Esophagus (tissue), 2 donors: ENCODE measurements around the gene IBTK. TPM values are rescaled to one million over a fixed set of nuclear protein-coding genes. Genes with fewer than 3 reads are reported as not detected.

Source experiments
- H3K27ac ChIP-seq, 2 donors: one replicate each; pipeline ENCODE4 v1.5.1; 2013; ENCODE audit warnings: low read depth in 2 of 2, mild to moderate bottlenecking in 2 of 2, inconsistent platforms in 1 of 2, low read length in 1 of 2, moderate library complexity in 1 of 2
- H3K27me3 ChIP-seq, 2 donors: one replicate each; pipeline ENCODE4 v1.6.1; 2013; ENCODE audit warnings: low read length in 2 of 2, control low read depth in 1 of 2, mild to moderate bottlenecking in 1 of 2; ENCODE audit not compliant: insufficient read depth in 2 of 2, control insufficient read depth in 1 of 2
- H3K36me3 ChIP-seq, 2 donors: one replicate each; pipeline ENCODE4 v1.6.1; 2013; ENCODE audit warnings: low read length in 1 of 2; ENCODE audit not compliant: control insufficient read depth in 2 of 2, insufficient read depth in 2 of 2
- H3K4me1 ChIP-seq, 2 donors: one replicate each; pipeline ENCODE4 v1.6.1; 2013; ENCODE audit warnings: low read length in 1 of 2; ENCODE audit not compliant: control insufficient read depth in 2 of 2, insufficient read depth in 2 of 2
- H3K4me3 ChIP-seq, 2 donors: one replicate each; pipeline ENCODE4 v1.5.1; 2013; ENCODE audit warnings: low read length in 2 of 2, mild to moderate bottlenecking in 2 of 2, low read depth in 1 of 2, moderate library complexity in 1 of 2
- H3K9me3 ChIP-seq, 2 donors: one replicate each; pipeline ENCODE4 v1.6.1; 2013; ENCODE audit warnings: mild to moderate bottlenecking in 2 of 2, low read depth in 1 of 2, low read length in 1 of 2, moderate library complexity in 1 of 2; ENCODE audit not compliant: control insufficient read depth in 2 of 2, insufficient read depth in 1 of 2
- WGBS, 2 donors: extraction: QIAGEN DNeasy Blood & Tissue Kit; methylation state at CpG; one replicate each; pipeline ENCODE4 v1.1.7; 2013; 5-methylcytosine and 5-hydroxymethylcytosine counted together
- polyA plus RNA-seq, 2 donors: library from polyadenylated mRNA; stranded (reverse); fragments of 200-250 nt; gene quantifications; one replicate each; pipeline ENCODE4 v1.2.3, GENCODE V29; 2013
- donor health status: healthy with polysubstance abuse.
- donor health status: Bipolar disorder and iron deficiency.

IBTK gene
- polyA plus RNA-seq, 2 donors, result 13.6 to 18.0 TPM

- Histone ChIP-seq H3K27ac (no peak overlapping the region), H3K4me1 (no peaks in the 10 kb centered on the region), H3K9me3 (no peaks in the 10 kb centered on the region), H3K27me3 (no peaks in the 10 kb centered on the region), H3K4me3 (no peak overlapping the region), H3K36me3 (peaks cover 0 to 2% of the 10 kb centered on the region in 2 donors)
Observed at GRCh38 chr6:82183642-82184282, 63.8 kb downstream of the IBTK start.

- 65 to 73% methylated on average over 1 of the region's 1 CpG for WGBS, 2 donors
- Histone ChIP-seq H3K27ac (no peak overlapping the region), H3K4me1 (no peaks in the 10 kb centered on the region), H3K36me3 (peaks cover 0 to 2% of the 10 kb centered on the region in 2 donors), H3K4me3 (no peak overlapping the region), H3K27me3 (no peaks in the 10 kb centered on the region), H3K9me3 (no peaks in the 10 kb centered on the region)
Observed at GRCh38 chr6:82182756-82183155, 64.8 kb downstream of the IBTK start.

- Histone ChIP-seq H3K27ac (no peak overlapping the region), H3K4me1 (no peaks in the 10 kb centered on the region), H3K27me3 (no peaks in the 10 kb centered on the region), H3K9me3 (no peaks in the 10 kb centered on the region), H3K36me3 (no peaks in the 10 kb centered on the region), H3K4me3 (no peak overlapping the region)
- WGBS, 2 donors, result 84 to 88% methylated on average over 4 of the region's 4 CpGs
Observed at GRCh38 chr6:82179415-82179814, 68.1 kb downstream of the IBTK start.

GRCh38 chr6:82178759-82179112 is 68.8 kb downstream of the IBTK start:
- H3K4me3 ChIP-seq, result no peak overlapping the region
- no peak overlapping the region for H3K27ac ChIP-seq
- H3K4me1 ChIP-seq, result no peaks in the 10 kb centered on the region
- WGBS, 2 donors, result 79 to 94% methylated on average over 1 of the region's 1 CpG
- H3K27me3 ChIP-seq, result no peaks in the 10 kb centered on the region
- H3K9me3 ChIP-seq, result no peaks in the 10 kb centered on the region
- H3K36me3 ChIP-seq, result no peaks in the 10 kb centered on the region

DNA sequence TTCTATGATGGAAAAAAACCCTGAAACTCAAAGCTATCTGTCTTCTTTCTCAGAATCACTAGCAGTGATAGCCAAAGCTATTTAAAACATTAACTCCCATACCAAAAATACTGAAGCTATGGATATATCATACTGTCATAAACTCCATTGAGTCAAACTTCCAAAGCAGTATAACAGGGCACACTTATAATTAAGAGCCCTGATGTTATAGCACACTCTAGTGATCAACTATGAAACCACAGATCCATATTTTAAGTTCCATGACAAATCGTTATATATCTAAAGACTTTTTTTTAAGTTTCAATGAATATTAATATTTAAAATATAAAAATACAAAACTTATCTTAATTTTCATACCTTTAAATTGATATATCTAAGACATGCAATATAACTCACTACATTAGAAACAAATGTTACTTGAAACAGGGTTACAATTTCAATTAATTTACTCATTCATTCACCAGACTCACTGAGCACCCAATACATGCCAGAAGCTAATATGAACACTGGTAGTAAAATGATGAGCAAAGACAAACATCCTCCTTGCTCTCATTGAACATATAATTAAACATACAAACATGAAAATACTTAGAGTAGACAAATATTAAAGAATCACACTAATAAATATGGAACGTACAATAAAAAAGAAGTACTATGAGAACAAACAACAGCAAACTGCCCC is 69.3 kb downstream of the IBTK start:
- H3K27me3 ChIP-seq, result no peaks in the 10 kb centered on the region

GRCh38 chr6:82176616-82177015 is 70.9 kb downstream of the IBTK start:
- no peaks in the 10 kb centered on the region for H3K4me1 ChIP-seq
- H3K27ac ChIP-seq, result no peak overlapping the region
- no peaks in the 10 kb centered on the region for H3K9me3 ChIP-seq
- H3K27me3 ChIP-seq, result no peaks in the 10 kb centered on the region
- H3K36me3 ChIP-seq, result peaks cover 0 to 2% of the 10 kb centered on the region in 2 donors
- H3K4me3 ChIP-seq, result no peak overlapping the region
- WGBS, 2 donors, result 71 to 76% methylated on average over 1 of the region's 1 CpG

More for the DNA sequence above, 69.3 kb downstream of the IBTK start:
- Histone ChIP-seq H3K9me3 (no peaks in the 10 kb centered on the region), H3K27ac (no peak overlapping the region), H3K4me1 (no peaks in the 10 kb centered on the region), H3K4me3 (no peak overlapping the region), H3K36me3 (no peaks in the 10 kb centered on the region)
- WGBS, 2 donors, result 68 to 69% methylated on average over 2 of the region's 2 CpGs

DNA sequence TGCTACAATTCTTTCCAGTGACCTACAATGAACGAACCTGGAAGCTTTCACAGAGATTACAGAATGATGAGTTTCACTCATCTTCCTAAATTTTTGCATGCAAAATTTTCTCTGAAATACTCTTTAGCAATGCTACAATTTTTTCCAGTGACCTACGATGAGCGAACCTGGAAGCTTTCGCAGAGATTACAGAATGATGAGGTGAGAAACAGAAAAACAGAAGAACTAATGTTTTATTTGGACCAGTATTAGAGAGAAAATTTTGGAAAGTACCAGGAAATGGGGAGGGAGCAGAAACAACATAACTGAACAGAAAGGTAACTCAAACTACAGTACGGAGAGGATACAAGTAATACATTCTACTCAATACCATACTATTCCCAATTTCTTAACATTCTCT is 75.0 kb downstream of the IBTK start:
- peaks cover 0 to 3% of the 10 kb centered on the region in 2 donors for H3K36me3 ChIP-seq
- 96 to 97% methylated on average over 5 of the region's 5 CpGs for WGBS, 2 donors

DNA sequence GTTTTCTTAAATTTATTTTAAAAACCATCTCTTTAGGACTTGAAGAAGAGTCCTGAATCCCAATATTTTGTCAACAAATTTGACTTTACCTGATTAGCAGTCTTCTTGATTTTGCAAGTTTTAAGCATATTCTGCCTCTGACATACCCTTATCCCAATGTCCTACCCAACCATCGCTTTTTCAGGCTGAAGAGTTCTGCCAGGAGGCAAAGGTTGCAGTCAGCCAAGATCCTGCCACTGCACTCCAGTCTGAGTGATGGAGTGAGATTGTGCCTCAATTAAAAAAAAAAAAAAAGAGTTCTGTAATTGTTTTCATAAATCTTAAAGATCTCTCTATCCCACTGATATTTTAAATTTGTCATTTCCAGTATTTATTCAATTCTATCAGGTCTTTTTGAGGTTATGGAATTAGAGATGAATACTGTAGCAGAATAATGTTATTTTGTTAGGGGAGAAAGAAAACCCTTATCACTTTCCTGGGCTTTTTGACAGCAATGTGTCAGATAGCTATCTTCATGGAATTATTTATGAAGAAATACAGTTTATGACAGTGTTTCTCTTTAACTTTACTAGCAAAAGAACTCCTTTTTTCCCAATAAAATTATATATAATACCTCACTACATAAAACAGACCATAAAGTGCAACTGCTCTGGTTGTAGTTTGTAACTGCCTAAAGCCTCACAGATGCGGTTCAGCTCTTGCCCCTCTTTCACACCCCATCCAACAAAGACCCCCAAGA is 78.2 kb downstream of the IBTK start:
- no peaks in the 10 kb centered on the region for H3K4me1 ChIP-seq
- H3K27ac ChIP-seq, result no peak overlapping the region
- 88 to 95% methylated on average over 2 of the region's 2 CpGs for WGBS, 2 donors
- H3K9me3 ChIP-seq, result no peaks in the 10 kb centered on the region
- H3K27me3 ChIP-seq, result no peaks in the 10 kb centered on the region
- no peak overlapping the region for H3K4me3 ChIP-seq
- H3K36me3 ChIP-seq, result peaks cover 0 to 3% of the 10 kb centered on the region in 2 donors

More for the DNA sequence above, 75.0 kb downstream of the IBTK start:
- Histone ChIP-seq H3K4me1 (no peaks in the 10 kb centered on the region), H3K4me3 (no peak overlapping the region), H3K9me3 (no peaks in the 10 kb centered on the region), H3K27ac (no peak overlapping the region), H3K27me3 (no peaks in the 10 kb centered on the region)

GRCh38 chr6:82166493-82166892 is 81.1 kb downstream of the IBTK start:
- H3K27me3 ChIP-seq, result no peaks in the 10 kb centered on the region
- no peaks in the 10 kb centered on the region for H3K36me3 ChIP-seq
- no peak overlapping the region for H3K27ac ChIP-seq
- no peaks in the 10 kb centered on the region for H3K4me1 ChIP-seq
- no peak overlapping the region for H3K4me3 ChIP-seq
- WGBS, 2 donors, result 97% methylated on average over 5 of the region's 5 CpGs
- no peaks in the 10 kb centered on the region for H3K9me3 ChIP-seq
